NCI-H187 (cell line): ENCODE measurements around the gene JARID2.

ENCODE experiments used
- DNase-seq, 2 experiments: peaks; one replicate each; lab custom pipeline; 2025; lab: John Stamatoyannopoulos, UW

Gene JARID2

GRCh38 chr6:15245361-15246216 lies at the start of gene JARID2:
Gene JARID2, plus strand, starts transcription at chr6:15246069. Its CDS starts 471 bp downstream, at chr6:15246540.
- peak; percentile 94 to 97 for DNase-seq

GRCh38 chr6:15200087-15200486 lies 45.8 kb upstream of the JARID2 start:
- no peak for DNase-seq

- no peak for DNase-seq
Measured at GRCh38 chr6:15205321-15205720, 40.5 kb upstream of the JARID2 start.

DNA sequence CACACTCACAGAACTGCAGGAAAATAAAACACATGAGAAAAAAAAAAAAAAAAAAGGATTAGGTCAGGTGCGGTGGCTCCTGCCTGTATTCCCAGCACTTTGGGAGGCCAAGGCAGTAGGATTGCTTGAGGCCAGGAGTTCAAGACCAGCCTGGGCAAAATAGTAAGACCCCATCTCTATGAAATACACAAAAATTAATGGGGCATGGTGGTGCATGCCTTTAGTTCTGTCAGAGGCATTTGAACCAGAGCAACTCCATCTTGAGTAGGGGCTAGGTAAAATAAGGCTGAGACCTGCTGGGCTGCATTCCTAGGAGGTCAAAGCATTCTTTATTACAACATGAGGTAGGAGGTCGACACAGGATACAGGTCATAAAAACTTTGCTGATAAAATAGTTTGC lies 39.0 kb upstream of the JARID2 start:
- DNase-seq = no peak

DNA sequence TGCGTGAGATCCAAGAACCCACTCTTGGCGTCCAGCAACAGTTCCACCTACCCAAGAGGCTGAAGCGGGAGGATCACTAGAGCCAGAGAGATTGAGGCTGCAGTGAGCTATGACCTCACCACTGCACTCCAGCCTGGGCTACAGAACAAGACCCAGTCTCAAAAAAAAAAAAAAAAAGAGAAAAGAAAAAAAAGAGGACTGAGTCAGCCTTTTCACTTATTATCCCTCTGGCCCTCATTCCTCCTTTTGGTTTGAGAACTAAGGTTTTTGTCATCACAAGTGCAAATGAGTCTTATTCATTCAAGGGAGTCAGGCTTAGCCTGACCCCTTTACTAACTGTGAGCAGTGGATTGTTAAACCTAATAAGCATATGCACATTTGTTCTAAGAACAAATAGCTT lies 37.9 kb upstream of the JARID2 start:
- no peak for DNase-seq

GRCh38 chr6:15213838-15214400 lies 31.9 kb upstream of the JARID2 start:
- DNase-seq = no peak

DNA sequence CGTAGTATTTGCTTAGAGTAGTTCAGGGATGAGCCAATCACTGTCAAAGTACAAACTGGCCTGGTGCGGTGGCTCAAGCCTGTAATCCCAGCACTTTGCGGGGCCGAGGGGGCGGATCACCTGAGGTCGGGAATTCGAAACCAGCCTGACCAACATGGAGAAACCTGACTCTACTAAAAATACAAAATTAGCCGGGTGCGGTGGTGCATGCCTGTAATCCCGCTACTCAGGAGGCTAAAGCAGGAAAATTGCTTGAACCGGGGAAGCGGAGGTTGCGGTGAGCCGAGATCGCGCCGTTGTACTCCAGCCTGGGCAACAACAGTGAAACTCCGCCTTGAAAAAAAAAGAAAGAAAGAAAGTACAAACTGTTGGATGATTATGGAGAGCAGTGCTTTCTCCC lies 27.5 kb upstream of the JARID2 start:
- no peak for DNase-seq

DNA sequence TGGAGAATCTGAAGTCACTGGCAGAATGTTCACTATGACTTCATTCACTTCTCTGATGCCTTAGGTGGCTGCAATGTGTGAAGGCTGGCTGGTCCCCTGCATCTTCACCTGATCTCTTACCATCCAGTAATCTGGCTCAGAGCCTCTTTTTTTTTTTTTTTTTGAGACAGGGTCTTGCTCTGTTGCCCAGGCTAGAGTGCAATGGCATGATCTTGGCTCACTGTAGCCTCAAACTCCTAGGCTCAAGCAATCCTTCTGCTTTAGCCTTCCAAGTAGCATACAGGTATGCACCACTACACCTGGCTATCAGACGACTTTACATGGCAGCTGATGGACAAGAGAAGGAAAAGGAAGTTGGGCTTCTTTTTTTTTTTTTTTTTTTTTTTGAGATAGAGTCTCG lies 25.8 kb upstream of the JARID2 start:
- no peak for DNase-seq

- DNase-seq = no peak
Measured at GRCh38 chr6:15227827-15228318, 18.0 kb upstream of the JARID2 start.

GRCh38 chr6:15230827-15231226 lies 15.0 kb upstream of the JARID2 start:
- no peak for DNase-seq

DNA sequence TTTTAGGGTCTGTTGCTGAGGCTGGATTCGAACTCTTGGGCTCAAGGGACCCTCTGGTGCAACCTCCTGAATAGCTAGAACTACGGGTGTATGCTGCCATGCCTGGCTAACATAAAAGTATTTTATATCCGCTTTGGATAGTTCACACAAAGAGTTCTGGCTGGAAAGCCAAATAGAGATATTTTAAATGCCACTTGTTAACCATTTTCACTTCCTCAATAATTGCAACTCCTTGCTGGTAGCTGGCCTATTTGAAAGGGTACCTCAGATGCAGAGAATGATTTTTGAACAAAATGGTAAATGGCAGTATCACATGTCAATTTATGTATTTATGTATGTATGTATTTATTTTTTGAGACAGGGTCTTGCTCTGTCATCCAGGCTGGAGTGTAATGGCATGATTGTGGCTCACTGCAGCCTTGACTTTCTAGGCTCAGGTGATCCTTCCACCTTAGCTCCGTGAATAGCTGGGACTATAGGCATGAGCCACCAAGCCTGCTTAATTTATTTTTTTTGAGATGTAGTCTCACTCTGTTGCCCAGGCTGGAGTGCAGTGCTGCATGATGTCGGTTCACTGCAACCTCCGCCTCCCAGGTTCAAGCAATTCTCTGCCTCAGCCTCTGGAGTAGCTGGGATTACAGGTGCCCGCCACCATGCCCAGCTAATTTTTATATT lies 12.9 kb upstream of the JARID2 start:
- no peak for DNase-seq

GRCh38 chr6:15234068-15234758 lies 11.7 kb upstream of the JARID2 start:
- DNase-seq = no peak

DNA sequence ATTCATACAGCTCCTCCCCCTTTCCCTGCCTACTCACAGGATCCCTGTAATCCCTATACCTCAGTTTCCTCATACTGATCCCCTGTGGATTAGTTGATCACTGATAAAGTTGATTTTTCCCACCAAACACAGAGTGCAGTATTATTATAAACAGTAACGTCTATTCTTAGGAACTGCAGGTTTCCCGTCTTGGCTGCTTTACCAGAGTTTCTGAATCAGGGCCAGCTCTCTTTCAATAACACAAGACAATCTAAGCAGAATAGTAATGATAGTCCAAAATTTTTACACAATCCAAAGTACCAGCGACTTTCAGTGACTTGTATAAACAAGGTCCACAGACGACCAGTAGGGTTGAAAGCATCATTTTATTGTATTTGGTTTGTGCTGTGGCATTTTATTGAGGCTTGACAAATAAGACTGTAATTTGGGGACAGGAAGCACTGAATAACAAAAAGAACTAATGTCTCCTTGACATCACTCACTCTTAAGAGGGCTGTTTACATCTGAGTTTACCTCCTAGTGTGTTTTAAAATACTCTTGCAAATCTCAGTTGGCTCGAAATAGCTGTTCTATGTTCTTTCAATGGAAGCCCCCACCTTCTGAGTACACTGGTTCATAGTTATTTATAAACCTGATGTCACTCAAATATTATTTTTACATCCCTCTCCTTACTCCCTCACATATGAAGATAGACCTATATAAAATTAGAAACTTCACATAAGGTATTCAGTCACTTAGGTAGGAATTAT lies 6.1 kb upstream of the JARID2 start:
- no peak for DNase-seq

GRCh38 chr6:15242503-15242902 lies 3.4 kb upstream of the JARID2 start:
- DNase-seq = no peak

- no peak for DNase-seq
Measured at GRCh38 chr6:15242937-15243614, 2.8 kb upstream of the JARID2 start.

GRCh38 chr6:15243910-15244619 lies 1.8 kb upstream of the JARID2 start:
- no peak for DNase-seq

DNA sequence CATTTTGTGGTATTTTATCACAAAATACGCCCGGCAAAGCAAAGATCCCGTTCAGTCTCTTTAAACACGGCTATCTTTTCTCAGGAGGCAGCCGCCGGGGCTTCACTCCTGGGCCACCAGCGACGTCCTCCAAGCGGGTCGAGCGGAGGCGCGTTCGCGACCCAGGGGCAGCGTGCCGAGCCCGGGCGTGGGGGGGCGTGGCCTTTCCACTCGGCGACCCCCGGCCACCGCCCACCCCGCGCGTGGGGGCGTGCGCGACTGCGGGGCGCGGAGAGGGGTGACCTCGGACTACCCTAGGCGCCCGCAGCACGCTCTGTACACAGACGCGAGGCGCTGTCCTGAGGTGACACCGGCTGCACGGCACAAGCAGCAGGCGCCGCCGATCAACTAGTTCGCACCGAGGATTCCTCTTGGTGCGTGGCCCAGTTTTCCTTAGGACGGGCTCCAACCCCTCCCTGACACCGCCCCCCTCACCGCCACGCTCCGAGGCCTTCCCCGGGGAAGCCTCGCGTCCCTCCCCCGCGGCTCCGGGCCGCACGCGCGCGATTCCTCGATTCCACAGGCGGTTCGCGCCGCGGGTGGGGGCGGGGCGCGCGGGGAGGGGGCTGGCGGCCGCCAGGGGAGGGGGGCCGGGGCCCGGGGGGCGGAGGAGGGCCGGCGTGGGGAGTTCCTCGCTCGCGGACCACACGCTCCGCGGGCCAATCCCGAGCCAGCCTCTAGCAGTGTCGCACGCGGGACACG lies 1.1 kb upstream of the JARID2 start:
- DNase-seq = peak; percentile 19 to 35

GRCh38 chr6:15246217-15246665 lies 372 bp downstream of the JARID2 start:
- no peak for DNase-seq

GRCh38 chr6:15246666-15247499 lies 1.0 kb downstream of the JARID2 start:
- DNase-seq = no peak
